ENCODE measurements around the gene GRID1. TPM values are rescaled to one million over a fixed set of nuclear protein-coding genes. Genes with fewer than 3 reads are reported as not detected.

The GRID1 gene
- total RNA-seq, 1 experiment from 2014 or later, result not detected

GRCh38 chr10:86310291-86310690 is 56.3 kb downstream of the GRID1 start:
- no peaks in the 10 kb centered on the region for H3K79me2 ChIP-seq (ENCODE audit: low read depth)
- no peaks in the 10 kb centered on the region for H3K36me3 ChIP-seq (ENCODE audit: low read depth)
- TF ChIP-seq CTCF (conservative IDR thresholded peaks at IDR 0.05), result no peak
- TF ChIP-seq EZH2 (IDR thresholded peaks at IDR 0.05; ENCODE audit: low read depth), result no peak
- no peak overlapping the region for H3K4me3 ChIP-seq
- no peak for DNase-seq
- no peaks in the 10 kb centered on the region for H3F3A ChIP-seq (ENCODE audit: insufficient read depth, low read depth)
- H3K27ac ChIP-seq, result no peak overlapping the region
- BruUV-seq (replicated peaks), result no TSS peak
- H3K27me3 ChIP-seq (ENCODE audit: insufficient read depth, low read depth), result no peaks in the 10 kb centered on the region
- CTCF ChIA-PET, result no interaction called here
- no peaks in the 10 kb centered on the region for H3K4me1 ChIP-seq (replicated peaks; ENCODE audit: insufficient read depth)
- POLR2A ChIA-PET (ENCODE audit: unreplicated experiment), result no interaction called here
- H2AFZ ChIP-seq, result no peak overlapping the region
- no peak overlapping the region for H3K4me2 ChIP-seq
- no peaks in the 10 kb centered on the region for H3K9me3 ChIP-seq (ENCODE audit: insufficient read depth, low read depth)
- intact Hi-C loops (cut with micrococcal nuclease; ENCODE audit: unreplicated experiment), result no loop called here
- no peaks in the 10 kb centered on the region for H3K9me2 ChIP-seq (ENCODE audit: insufficient read depth)
- H4K20me1 ChIP-seq (ENCODE audit: insufficient read depth), result no peaks in the 10 kb centered on the region

DNA sequence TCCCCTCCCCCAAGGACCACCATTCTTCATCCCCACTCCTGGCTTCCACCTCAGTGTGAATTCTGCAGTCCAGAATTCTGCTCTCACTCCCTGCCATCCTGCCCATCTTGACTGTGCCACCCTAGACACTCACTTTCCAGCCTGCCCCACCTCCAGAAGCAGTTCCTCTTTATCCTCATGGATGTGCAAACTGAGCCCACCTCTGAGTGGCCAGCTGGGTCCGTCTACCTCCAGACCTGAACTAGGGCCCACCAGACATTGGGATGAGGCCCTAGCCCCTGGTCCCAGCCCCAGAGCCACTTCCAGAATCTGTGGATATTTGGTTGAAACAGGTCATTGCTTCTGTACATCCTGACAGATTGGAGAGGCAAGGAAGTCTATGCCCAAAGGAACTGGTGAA is 58.5 kb downstream of the GRID1 start:
- Histone ChIP-seq H3K4me2 (no peak overlapping the region), H3K79me2 (ENCODE audit: low read depth) (no peaks in the 10 kb centered on the region), H2AFZ (no peak overlapping the region), H3K9me3 (ENCODE audit: insufficient read depth, low read depth) (no peaks in the 10 kb centered on the region), H3K4me3 (no peak overlapping the region), H3K4me1 (replicated peaks; ENCODE audit: insufficient read depth) (no peaks in the 10 kb centered on the region), H3F3A (ENCODE audit: insufficient read depth, low read depth) (no peaks in the 10 kb centered on the region), H3K27ac (no peak overlapping the region), H3K36me3 (ENCODE audit: low read depth) (no peaks in the 10 kb centered on the region), H4K20me1 (ENCODE audit: insufficient read depth) (no peaks in the 10 kb centered on the region), H3K27me3 (ENCODE audit: insufficient read depth, low read depth) (no peaks in the 10 kb centered on the region), H3K9me2 (ENCODE audit: insufficient read depth) (no peaks in the 10 kb centered on the region)
- DNase-seq, result no peak
- intact Hi-C loops (cut with micrococcal nuclease; ENCODE audit: unreplicated experiment), result no loop called here
- TF ChIP-seq CTCF (conservative IDR thresholded peaks at IDR 0.05) (no peak), EZH2 (IDR thresholded peaks at IDR 0.05; ENCODE audit: low read depth) (no peak)
- ChIA-PET CTCF (no interaction called here), POLR2A (ENCODE audit: unreplicated experiment) (no interaction called here)
- BruUV-seq (replicated peaks), result no TSS peak

DNA sequence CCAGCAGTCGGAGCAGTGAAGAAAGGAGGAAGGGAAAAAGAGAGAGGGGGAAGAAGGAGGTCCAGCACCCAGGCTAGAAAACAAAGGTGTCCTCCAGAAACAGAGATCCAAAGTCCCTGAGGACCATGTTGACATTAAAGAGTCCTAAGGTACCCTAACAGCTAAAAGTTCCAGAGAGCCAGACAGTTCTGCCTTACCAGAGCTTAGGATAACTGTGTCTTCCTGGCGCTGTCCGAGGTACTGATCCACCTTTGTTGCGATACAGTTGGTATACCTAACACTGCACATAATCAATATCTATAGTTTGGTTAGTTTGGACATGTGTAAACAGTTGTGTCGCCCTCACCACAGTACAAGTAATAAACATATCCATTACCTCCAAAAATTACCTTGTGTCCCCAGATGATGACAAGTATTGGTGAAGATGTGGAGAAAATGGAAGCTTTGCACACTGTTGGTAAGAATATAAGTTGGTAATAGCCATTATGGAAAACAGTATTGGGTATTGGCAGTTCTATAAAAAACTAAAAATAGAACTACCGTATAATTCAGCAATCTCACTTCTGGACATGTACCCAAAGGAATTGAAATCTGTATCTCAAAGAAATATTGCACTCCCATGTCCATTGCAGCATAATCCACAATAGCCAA is 59.8 kb downstream of the GRID1 start:
- H3F3A ChIP-seq (ENCODE audit: insufficient read depth, low read depth), result no peaks in the 10 kb centered on the region
- peak in 1 of 2 experiments; percentile 9 for DNase-seq
- H3K27ac ChIP-seq, result no peak overlapping the region
- H3K9me3 ChIP-seq (ENCODE audit: insufficient read depth, low read depth), result no peaks in the 10 kb centered on the region
- no peaks in the 10 kb centered on the region for H4K20me1 ChIP-seq (ENCODE audit: insufficient read depth)
- POLR2A ChIA-PET (ENCODE audit: unreplicated experiment), result no interaction called here
- TF ChIP-seq CTCF (conservative IDR thresholded peaks at IDR 0.05), result no peak
- no peak for TF ChIP-seq EZH2 (IDR thresholded peaks at IDR 0.05; ENCODE audit: low read depth)
- no TSS peak for BruUV-seq (replicated peaks)
- no peak overlapping the region for H3K4me2 ChIP-seq
- 0 out of 2 replicates have a peak, but pooled peaks cover 4% of the 10 kb centered on the region for H3K27me3 ChIP-seq (ENCODE audit: insufficient read depth, low read depth)
- no peaks in the 10 kb centered on the region for H3K36me3 ChIP-seq (ENCODE audit: low read depth)
- no peaks in the 10 kb centered on the region for H3K4me1 ChIP-seq (replicated peaks; ENCODE audit: insufficient read depth)
- no peak overlapping the region for H3K4me3 ChIP-seq
- no peaks in the 10 kb centered on the region for H3K9me2 ChIP-seq (ENCODE audit: insufficient read depth)
- CTCF ChIA-PET, result no interaction called here
- no peak overlapping the region for H2AFZ ChIP-seq
- intact Hi-C loops (cut with micrococcal nuclease; ENCODE audit: unreplicated experiment), result no loop called here
- no peaks in the 10 kb centered on the region for H3K79me2 ChIP-seq (ENCODE audit: low read depth)
